RPMI7951 (cell line): ENCODE data around the gene SLBP. TPM values are rescaled to one million over a fixed set of nuclear protein-coding genes. Genes with fewer than 3 reads are reported as not detected.

ENCODE experiments used
- DNase-seq: peaks from one replicate; pipeline ENCODE4 v3.0.0-alpha.2; 2012; ENCODE audit warnings: low read depth
- total RNA-seq: library from RNA; depleted of rRNA; stranded (reverse); fragments of >200 nt; shearing (Covaris generic); gene quantifications from 2 replicates; pipeline ENCODE4 v1.2.3, GENCODE V29; 2014; rRNA removed

SLBP gene
- 93.0 and 96.8 TPM in 2 replicates for total RNA-seq

- DNase-seq, result peak; percentile 92
Measured at GRCh38 chr4:1712216-1713002, at the start of gene SLBP. Gene SLBP, minus strand, starts transcription at chr4:1712319. Its CDS starts 131 bp downstream, at chr4:1712188.

DNA sequence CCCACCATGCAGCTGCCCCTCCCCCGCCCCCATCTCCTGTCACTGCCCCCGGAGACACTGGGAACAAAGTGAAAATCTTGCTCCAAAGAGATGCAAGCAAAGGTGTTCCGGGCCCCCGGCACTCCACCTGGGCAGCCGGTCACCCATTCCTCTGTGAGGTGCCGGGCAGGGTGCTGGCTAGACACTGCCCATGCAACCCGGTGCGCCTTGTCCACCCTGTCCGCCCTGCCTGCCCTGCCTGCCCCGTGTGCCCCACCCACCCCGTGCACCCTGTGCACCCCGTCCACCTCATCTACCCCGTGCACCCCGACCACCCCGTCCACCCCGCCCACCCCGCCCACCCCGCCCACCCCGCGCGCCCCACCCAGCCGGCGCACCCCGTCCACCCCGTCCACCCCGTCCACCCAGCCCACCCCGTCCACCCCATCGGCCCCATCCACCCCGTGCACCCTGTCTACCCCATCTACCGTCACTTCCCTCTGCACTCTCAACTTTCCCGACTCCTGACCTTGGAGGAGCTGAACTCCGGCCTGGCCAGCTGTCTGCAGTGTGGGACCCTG lies 49.1 kb upstream of the SLBP start:
- DNase-seq, result no peak

- no peak for DNase-seq
Measured at GRCh38 chr4:1760521-1761071, 48.5 kb upstream of the SLBP start.

- DNase-seq, result no peak
Measured at GRCh38 chr4:1759818-1760223, 47.7 kb upstream of the SLBP start.

GRCh38 chr4:1759170-1759817 lies 47.2 kb upstream of the SLBP start:
- no peak for DNase-seq

GRCh38 chr4:1758306-1759121 lies 46.4 kb upstream of the SLBP start:
- no peak for DNase-seq

- no peak for DNase-seq
Measured at GRCh38 chr4:1757836-1758235, 45.7 kb upstream of the SLBP start.

- no peak for DNase-seq
Measured at GRCh38 chr4:1756893-1757779, 45.0 kb upstream of the SLBP start.

DNA sequence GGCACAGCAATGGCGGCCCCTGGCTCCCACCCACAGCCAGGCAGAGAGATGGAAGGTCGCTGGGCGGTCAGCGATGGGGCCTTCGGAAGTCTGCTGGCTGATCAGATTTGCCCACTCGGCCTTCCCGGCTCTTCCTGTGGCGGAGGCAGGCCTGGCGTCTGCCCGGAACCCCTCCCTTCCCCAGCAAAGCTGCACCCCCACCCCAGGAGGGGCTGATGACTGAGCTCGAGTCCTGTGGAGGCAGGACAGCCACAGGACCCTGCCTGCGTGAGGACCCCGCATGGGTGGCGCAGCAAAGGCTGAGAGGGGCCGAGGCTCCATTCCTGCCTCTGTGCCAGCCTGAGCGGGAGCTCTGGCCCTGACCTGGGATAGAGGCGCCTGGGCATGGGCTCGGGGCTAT lies 44.0 kb upstream of the SLBP start:
- no peak for DNase-seq

- DNase-seq, result no peak
Measured at GRCh38 chr4:1755297-1755696, 43.2 kb upstream of the SLBP start.

DNA sequence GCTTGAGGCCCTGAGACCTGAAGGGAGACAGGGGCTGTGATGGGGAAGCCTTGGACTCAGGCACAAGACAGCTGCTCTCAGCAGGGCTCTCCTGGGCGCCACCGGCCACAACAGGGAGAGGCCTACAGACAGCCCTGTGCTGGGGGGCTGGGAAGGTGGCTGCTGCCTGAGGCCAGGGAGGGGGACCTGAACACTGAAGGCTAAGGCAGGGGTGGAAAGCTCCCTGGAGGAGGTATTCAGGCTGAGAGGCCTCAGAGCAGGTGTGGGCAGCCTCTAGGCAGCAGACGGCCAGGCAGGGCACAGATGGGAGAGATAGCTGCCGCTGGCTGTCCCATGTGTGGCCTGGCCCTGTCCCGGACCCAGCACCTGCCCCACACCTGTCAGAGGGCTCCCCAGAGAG lies 42.2 kb upstream of the SLBP start:
- DNase-seq, result no peak

DNA sequence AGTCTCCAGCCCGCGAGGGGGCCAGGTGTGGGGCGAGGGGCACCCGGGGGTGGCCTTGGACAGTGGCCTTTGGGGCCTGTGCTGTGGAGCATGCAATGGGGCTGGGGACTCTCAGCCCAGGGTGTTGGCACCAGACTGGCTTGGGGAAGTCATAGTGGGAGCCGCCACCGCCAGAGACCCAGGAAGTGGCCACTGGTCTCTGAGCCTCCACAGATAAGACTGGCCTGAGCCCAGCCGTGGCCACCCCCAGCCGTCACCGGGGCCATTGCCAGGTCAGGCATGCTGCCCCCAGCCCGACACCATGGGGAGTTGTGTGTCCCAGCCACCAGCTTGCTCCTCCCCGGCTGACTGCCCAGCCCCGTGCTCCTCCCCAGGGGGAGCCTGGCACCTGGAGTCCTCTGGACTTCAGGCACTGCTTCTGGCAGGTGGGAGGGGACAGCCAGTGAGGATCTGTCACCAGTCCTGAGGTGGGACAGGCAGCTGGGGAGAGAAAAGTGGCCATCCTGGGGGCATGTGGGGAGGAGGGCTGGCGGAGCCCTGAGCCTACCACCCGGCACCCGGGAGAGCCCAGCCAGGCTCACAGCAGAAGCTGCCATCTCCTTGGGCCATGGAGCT lies 41.7 kb upstream of the SLBP start:
- DNase-seq, result no peak

DNA sequence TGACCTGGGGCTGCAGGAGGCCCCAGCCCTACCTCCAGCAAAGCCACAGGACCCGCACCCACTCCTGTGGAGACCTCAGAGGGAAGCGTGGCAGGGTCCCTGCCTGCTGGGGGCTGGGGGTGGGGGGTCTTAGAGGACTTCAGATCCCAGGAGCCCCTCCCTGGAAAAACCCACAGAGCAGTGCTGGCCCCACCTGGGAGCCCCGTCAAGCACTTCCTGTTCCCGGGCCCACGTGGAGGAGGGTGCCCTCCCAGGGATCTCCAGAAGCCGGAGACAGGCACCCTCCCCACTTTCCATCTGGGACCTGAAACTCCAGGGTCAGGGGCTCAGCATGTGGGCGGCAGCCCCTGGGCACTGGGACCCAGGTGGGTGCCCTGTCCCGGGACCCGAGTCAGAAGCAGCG lies 41.2 kb upstream of the SLBP start:
- DNase-seq, result no peak

GRCh38 chr4:1752284-1753041 lies 40.3 kb upstream of the SLBP start:
- DNase-seq, result no peak

DNA sequence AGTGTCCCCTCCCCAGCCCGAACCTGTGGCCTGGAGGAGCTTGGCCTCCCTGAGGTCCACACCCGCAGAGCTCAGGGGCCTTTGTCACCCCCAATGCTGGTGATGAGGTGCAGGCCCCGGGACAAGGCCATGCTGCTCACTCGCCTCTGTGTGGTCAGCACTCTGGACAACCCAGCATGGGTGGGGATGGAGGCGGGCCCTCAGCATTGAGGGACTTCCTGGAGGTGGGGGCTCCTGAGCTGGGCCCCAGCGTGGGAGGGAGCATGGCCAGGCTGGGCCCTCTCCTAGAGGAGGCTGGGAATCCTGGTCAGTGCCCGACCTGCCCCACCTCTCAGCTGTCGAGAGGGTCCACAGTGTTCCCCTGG lies 39.8 kb upstream of the SLBP start:
- no peak for DNase-seq

GRCh38 chr4:1751155-1751918 lies 39.2 kb upstream of the SLBP start:
- no peak for DNase-seq

GRCh38 chr4:1750381-1751154 lies 38.4 kb upstream of the SLBP start:
- DNase-seq, result no peak

GRCh38 chr4:1749826-1750225 lies 37.7 kb upstream of the SLBP start:
- DNase-seq, result no peak
